A204.1 (cell line): ENCODE measurements around the gene PDIA6.
"Not testable (repeated sequence)": the region's sequence is repeated elsewhere in the genome, so short reads cannot be mapped to it uniquely, and the experiment has no call there.

ENCODE experiments used
- FAIRE-seq: peaks from 2 replicates; lab custom pipeline; 2012; peaks lifted over from hg19 to GRCh38; lab: Jason Lieb, UNC

Gene PDIA6

DNA sequence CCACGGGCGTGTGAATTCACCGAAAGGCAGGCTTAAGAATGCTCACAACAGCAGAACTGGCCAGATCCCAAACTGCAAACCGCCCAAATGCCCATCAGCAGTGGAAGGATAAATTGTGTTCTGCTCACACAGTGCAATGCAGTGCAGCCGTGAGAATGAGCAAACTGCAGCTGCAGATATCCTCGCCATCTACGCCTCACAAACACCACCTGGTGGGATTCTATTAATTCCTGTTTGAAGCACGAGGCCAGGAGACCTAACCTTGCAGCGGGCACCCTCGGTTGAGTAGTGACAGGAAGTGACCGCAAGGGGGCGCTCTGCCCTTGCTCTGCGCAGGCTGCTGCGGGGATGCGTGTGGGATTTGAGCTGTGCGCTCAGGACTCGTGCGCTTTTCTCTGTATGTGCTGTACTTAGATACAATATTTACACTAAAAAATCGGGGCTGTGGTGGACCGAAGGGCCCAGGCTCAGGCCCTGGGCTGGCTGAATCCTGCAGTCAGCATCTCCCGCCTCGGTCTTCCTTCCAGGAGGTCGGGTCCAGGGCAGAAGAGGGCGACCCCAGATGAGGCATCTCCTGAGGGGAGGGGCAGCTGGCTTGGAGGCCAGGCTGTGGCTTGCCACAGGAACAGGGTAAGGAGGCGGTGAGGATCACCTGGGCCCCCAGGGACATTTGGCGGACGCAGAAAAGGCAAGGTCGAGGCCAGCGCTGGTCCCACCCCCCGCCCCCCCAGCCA is 19.8 kb upstream of the PDIA6 start:
- FAIRE-seq, result no peak

DNA sequence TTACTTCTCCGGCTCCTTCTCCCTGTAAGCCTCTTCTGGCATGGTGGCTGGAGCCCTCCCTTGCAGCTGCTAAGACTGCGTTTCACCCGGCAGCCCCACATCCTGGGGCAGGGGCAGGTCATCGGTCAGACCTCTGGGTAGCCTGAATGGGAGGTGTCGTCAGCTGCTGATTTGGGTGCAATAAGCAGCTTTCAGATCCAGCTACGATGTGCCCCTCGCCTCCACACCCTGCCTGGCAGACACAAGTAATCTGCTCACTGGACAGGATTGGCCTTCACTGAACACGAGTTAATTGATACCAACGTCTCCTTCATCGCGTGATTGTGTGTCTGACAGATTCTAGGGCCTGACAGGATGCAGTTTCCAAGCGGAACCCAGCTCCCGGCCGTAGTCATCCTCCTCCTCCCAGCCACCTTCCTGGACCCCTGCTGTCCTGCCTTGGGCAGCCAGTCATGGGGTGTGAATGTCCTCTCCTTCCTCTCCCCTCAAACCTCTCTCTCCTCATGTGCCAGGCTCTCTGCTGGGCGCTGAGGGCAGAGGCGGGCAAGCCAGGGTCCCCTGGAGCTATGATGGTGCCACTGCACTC is 18.9 kb upstream of the PDIA6 start:
- FAIRE-seq, result no peak

DNA sequence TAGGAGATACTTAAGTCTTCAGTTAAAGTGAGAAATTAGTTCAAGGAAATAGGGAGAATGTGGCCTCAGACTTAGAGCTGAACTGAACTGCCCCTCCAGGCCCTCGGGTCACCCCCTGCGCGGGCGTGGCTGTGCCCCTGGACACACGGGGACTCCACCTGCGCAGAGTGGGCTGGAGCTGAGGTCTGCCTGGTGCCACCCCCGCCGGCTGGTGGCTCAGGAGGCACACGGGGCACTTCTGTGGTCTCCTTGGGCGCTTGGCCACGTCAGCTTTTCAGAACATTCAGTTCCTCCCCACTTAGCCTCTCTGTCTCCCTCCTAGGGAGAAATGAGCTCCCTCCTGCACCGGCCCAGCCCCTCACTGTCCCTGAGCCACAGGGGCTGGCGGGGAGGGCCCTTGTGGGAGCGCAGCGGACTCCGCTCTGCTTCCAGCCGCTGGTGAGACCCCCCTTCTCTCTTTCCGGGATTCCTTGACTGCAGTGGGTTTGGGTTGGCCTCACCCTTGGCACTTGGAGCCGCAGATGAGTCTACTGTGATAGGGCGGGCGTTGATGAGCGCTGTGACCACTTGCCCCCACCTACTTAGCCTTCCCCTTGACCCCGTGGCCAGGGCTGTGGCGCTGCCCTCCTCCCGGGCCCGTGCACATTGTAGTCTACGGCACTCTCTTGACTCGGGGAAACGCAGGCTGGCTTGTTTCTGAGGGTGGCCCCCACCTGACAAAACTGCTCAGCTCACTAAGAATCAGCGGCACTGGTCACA is 18.2 kb upstream of the PDIA6 start:
- FAIRE-seq, result no peak

DNA sequence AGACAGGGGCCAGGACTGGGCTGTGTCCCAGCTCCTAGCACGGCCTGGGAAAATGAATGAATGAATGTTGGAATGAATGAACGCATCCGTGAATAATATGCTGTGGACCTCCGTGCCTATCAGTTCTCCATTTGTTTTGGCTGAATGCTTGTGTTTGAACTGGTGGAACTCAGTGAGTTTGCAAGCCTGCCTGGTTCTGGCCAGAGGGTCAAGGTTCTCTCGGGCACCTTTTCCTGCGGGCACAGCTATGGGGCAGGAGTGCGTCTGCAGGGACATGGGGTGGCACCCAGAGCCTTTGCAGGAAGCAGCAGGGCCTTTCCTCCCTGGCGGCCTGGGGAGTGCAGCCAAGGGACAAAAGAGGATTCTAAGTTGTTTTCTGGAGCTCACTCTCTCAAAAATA is 17.6 kb upstream of the PDIA6 start:
- FAIRE-seq, result no peak

DNA sequence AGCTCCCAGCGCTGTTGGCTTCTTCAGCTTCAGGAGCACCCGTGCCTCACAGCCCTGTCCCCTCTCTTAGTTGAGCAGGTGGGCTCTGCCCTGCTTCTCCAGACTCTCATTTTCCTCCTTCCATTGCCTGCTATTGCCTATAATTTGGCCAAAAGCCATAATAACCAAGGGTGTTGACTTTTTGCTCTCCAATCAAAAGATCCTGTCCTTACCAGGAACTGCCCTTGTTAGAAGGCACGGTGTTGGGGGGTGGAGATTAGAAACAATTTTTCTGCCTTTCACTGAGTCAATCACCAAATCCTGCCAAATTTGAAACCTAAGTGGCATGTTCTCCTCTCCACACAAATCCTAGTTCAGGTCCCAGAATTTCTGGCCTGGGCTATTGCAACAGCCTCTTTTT is 16.7 kb upstream of the PDIA6 start:
- no peak for FAIRE-seq

DNA sequence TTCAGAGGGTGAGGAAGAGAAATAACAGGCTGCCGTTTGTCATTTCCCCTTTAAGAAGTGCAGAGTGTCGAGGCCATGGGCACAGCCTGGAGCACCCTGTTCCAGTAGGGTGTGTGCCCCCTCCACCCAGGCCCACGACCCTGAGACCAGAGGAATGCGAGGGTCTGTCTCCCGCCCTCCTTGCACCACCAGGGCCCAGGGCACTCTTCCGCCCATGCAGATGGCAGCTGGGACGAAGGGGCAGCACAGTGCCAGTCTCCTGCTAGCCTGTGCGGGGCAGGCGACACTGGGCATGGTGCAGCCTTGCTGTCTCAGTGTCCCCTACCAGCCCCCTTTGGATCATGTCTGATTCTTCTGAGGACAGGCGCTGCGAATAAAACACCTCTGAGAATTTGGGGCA is 15.8 kb upstream of the PDIA6 start:
- FAIRE-seq, result no peak

DNA sequence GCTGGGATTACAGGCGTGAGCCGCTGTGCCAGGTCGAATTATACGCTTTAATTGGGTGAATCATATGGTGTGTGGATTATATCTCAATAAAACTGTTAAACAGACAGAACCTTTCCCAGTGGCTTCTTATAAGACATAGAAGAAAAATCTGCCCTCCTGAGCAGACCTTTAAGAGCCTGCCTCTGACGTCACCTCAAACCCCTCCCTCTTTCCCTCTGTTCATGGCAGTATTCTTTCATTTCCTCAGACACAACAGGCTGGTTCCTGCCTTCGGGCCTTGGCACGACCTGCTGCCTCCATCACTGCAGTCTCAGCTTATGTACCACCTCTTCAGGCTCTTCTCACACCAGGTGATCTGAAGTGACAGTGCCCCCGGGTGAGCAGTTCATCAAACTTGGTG is 14.0 kb upstream of the PDIA6 start:
- no peak for FAIRE-seq

DNA sequence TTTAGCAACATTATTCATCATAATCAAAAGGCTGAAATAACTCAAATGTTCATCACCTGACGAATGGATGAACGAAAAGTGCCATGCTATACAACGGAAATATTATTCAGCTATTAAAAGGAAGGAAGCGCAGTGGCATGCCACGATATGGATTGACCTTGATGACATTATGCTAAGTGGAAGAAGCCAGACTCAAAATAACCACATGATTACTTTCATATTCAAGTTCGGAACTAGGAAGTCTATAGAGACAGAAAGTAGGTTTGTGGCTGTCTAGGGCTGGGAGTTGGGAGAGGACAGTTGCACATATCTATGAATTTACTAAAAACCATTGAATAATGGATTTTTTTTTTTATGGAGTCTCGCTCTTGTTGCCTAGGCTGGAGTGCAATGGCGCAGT is 13.4 kb upstream of the PDIA6 start:
- FAIRE-seq, result no peak

DNA sequence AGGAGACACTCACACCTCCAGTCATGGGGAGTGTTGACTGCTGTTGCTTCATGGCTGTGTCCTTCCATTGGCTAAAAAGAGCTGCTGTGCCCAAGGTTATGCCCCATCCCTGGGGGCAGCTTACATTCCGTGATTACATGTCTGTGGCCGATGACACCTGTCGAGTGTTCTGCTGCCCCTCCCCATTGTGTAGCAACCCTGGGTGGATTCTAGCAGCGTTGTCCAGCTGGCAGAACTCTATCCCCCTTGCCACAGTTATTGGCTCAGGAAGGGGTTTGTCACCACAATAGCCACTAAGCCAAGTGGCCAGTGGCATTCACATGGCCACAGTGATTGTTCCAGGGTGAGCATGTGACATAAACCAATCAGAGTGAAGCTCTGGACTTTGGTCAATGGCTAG is 11.6 kb upstream of the PDIA6 start:
- no peak for FAIRE-seq

DNA sequence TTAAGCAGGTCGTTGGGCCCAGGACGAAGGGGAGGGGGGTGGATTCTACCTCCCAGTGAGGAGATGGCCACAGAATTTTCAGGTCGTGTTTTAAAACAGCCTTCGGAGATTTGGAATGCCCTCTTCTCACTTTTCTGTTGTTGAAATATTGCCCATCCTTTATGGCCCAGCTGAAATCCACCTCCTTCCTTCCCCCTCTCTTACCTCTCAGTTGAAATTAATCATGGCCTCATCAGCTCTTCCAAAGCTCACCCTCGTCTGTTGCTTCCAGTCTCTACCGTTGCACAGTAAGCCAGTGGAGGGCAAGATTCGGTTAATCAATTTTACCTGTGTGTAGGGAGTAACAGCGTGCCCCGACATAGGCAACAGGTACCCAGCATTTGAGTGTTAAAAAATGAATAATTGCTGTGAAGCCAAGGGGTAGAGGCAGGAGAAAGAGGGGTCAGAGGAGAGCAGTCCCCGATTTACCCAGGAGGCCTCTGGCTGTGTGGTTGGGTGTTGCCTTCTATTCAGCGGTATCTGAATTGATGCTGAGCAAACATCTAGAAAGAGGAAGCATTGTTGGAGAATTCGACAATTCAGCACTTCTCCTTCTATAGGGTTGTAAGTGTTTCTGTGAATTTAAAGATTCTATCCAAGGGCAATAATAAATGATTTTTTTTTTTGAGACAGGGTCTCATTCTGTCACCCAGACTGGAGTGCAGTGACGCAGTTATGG is 8.6 kb upstream of the PDIA6 start:
- no peak for FAIRE-seq

DNA sequence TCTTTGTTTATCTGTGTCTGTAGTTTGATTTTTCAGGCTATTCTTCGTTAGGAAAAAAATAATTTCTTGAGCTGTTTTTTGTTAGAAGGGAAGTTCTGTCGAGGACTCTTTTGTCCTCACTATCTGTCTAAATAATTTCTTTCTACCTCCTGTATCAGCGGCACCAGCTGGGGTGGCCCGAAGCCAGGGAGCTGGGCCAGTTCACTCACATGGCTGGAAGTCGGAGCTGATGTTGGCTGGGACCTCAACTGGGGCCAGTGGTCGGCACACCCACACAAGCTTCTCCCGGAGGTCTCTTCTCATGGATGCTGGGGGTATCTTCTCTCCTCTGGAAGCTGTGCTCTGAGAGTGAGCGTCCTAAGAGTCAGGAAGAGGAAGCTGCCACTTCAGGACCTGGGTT is 8.0 kb upstream of the PDIA6 start:
- FAIRE-seq, result no peak

DNA sequence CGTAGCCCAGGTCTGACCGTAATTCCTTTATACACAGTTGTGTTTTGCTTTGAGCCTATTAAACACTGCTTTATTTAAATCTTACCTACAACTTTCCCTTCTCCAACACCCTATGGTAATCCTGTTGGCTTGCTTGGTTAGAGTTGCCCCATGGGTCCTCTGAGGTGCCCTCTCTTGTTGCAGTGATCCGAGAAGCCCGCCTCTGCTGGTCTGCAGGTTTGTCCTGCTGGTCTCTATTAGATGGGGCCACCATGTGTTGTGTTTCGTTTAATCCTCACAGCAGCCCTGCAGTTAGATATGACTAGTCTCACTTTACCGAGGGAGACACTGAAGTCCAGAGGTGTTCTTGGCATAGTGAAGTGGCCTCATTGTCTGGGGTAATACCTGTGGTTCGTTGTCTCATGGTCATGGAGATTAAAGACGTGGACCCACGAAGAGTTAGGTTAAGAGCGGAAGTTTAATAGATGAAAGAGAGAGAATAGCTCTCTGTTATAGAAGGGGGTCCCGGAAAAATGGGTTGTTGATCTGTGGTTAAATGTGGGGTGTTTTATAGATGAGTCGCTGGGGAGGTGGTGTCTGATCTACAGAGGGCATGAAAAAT is 7.2 kb upstream of the PDIA6 start:
- FAIRE-seq, result no peak

DNA sequence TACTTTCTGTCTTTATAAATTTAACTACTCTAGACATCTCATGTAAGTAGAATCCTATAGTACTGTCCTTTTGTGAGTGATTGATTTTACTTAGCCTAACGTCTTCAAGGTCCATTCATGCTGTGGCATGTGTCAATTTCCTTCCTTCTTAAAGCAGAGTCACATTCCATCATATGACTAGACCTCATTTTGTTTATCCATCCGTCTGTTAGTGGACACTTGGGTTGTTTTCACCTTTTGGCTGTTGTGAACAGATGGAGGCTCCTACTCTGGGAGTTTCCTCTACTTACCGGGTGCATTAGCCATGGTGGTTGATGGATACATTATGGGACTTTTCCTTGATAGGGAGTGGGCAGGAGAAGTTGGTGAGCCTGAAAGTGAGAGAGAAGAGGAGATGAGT is 6.4 kb upstream of the PDIA6 start:
- FAIRE-seq, result no peak

DNA sequence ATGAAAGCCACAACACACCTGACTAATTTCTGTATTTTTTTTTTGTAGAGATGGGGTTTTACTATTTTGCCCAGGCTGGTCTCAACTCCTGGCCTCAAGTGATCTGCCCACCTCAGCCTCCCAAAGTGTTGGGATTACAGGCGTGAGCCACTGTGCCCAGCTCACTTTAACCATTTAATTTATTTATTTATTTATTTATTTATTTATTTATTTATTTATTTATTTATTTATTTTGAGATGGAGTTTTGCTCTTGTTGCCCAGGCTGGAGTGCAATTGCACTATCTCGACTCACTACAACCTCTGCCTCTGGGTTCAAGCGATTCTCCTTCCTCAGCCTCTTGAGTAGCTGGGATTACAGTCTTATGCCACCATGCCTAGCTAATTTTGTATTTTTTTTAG is 5.7 kb upstream of the PDIA6 start:
- not testable (repeated sequence) for FAIRE-seq

DNA sequence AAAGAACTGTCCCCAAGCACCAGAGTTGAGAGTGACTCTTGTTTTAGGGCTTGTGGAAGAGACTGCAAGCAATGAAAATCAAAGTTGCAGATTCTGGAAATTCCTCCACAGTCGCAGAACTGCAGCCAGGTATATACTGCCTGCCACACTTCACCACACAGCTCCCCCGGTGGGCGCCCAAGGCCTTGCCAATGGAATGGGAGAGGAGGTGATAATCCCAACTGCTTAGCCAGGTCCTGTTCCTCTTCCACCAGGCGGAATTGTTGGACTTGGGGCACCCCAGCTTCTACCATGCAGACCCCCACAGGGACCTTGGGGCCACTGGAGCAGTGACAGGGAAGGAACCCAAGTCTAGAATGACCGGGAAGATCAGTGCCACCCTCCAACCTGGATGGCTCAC is 4.8 kb upstream of the PDIA6 start:
- no peak for FAIRE-seq

DNA sequence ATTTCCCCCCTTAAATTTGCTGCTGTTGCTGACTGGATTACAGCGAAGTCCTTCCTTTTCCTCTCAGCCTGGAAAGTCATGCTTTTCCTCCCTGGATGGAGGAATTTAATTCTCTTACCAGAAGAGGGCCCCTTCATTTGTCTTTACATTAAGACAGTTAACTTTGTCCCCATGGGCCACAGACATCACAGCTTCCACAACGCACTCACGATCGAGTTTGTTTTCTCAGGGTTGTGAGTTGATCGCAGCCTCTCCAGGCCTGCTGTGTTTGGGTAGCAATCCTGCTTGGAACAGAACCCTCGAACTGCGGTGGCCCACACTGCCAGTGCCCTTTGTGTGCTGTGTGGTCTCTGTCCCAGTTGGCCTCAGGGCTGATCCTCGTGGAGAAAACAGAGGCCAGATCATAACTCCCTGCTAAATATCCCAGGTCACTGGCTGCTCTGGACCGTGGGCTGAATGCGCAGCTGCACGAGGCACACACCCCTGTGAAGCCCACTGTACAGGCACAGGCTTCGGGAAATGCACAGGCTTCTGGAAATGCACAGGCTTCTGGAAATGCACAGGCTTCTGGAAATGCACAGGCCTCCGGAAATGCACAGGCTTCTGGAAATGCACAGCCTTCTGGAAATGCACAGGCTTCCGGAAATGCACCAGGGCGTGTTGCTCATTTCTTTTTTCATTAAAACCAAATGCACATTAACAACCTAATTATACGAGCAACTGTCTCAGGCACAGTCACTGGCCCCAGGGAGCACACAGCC is 2.2 kb upstream of the PDIA6 start:
- no peak for FAIRE-seq

DNA sequence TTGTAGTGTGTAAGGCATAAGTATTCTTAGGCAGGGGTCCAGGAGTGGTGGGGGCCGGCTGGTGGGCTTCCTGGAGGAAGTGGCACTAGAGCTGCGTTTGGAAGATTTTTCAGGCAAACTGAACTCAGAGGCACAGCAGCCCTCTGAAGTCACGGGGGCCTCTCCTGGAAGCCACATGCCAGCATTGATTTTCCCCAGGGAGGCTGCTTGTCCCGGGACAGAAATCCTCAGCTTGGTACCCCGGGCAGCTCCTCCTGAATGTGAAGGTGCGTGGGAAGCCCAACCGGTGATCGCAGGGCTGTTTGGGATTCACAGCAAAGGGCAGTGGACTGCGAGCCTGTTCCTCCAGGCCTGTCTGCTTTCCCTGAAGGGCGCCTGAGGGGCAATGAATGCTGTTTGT is 1.6 kb upstream of the PDIA6 start:
- FAIRE-seq, result no peak

DNA sequence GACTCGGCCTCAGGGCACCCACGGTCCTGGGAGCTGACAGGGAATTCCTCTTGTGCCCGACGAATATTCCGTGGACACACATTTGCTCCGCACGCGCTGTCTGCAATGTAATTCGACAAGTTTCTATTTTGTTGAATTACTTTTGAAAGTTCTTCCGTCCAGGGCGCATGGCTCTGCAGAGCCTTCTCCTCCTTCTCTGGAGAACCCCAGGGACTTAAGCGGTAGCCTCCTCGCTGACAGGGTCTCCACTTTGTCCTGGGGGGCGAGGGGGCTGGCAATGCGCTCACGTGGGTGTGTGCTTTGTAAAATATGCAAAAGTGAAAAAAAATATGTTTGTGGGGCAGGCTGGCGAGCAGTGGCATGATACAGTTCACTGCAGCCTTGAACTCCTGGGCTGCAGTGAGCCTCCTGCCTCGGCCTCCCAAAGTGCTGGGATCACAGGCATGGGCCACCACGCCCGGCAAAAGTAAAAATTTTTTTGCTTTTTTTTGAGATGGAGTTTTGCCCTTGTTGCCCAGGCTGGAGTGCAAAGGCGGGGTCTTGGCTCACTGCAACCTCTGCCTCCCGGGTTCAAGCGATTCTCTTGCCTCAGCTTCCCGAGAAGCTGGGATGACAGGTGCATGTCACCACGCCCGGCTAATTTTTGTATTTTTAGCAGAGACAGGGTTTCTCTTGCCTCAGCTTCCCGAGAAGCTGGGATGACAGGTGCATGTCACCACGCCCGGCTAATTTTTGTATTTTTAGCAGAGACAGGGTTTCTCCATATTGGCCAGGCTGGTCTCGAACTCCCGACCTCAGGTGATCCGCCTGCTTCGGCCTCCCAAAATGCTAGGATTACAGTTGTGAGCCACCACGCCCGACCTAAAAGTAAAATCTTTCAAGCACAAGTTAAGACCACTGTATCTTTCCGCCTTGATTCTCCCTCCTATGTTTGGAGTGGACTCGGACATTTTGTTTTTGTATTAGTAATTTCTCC is 866 bp upstream of the PDIA6 start:
- FAIRE-seq, result not testable (repeated sequence)

DNA sequence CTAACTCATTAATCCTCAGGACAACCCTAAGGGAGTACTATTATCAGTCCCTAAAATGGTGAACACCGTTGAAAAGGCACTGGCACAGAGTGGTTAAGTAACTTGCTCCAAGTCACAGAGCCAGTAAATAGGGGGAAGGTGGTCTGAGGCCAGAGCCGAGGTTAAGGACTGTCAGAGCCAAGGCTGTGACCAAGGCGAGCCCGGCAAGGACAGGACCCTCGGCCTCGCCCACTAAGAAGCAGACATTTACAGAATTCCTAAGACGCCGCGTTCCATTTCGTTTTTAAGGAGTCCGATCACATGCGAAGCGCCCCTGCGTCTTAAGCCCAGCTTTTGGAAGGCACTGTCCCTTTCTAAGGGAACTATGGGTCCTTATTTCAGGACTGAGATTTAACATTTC is 1.1 kb downstream of the PDIA6 start:
- no peak for FAIRE-seq
